HG03571 (cell line): ENCODE results near the gene RBM28.

Source experiments
- ATAC-seq: cut with Tn5 transposase; IDR thresholded peaks from one replicate; pipeline ENCODE4 v1.9.1; 2021; ENCODE audit not compliant: unreplicated experiment

The RBM28 gene

GRCh38 chr7:128374041-128374440, 30.3 kb upstream of the RBM28 start:
- no peak for ATAC-seq

GRCh38 chr7:128373606-128374005, 29.9 kb upstream of the RBM28 start:
- no peak for ATAC-seq

GRCh38 chr7:128370491-128370890, 26.8 kb upstream of the RBM28 start:
- no peak for ATAC-seq

- no peak for ATAC-seq
Measured at GRCh38 chr7:128366986-128367385, 23.3 kb upstream of the RBM28 start.

- ATAC-seq: no peak
Measured at GRCh38 chr7:128366300-128366699, 22.6 kb upstream of the RBM28 start.

- ATAC-seq: no peak
Measured at GRCh38 chr7:128365432-128365831, 21.7 kb upstream of the RBM28 start.

DNA sequence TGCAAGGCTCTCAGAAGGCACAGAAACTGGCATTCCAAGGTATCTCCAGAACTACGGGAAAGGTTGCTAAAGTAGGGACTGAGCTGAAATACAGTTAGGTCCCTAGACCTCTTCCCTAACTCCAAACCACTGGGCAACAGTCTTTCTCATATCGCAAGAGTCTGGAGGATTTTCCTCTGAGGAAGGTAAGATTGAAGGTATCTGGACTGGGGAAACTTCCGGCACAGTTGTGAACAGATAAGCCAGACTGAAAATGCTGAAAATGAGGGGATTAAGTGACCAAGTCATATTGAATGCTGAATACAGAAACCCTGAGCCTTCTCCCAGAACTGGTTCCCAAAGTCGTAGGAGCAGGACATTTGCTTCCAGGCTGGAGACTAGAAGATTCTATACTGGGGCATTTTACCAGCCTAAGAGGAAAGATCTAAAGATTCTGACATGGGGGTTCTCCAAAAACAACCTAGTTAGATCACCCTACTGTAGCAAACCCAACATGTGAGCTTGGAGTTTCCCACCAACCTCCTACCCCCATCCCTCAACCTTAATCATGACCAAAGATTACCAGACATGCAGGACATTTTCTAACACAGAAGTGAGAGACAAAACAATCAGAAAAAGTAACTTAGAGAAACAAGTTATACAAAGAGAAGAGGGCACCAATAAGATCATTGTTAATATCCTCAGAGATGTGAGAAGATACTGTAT, 20.6 kb upstream of the RBM28 start:
- ATAC-seq: no peak

DNA sequence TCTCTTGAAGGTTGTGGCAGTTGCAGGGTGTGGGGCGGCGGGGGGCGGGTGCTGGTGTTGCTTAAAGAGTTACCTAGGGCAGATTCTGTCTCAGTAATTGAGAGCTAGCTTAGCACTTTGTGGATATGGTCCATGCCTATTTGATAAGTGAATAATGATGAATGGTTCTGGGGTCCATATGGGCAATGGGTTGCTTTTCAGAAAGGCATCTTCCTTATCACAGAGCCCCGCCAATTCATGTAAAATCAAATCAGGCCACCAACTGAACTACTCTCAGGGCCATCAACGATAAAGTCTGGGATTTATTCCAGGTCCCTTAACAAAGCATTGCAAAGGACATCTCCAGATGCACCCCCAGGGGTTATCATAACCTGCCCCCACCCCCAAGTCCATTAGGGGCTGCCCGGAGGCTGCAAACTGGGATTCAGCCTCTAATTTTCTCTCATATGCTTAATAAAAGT, 19.6 kb upstream of the RBM28 start:
- no peak for ATAC-seq

GRCh38 chr7:128362670-128363069, 19.0 kb upstream of the RBM28 start:
- ATAC-seq: no peak

GRCh38 chr7:128361411-128362379, 18.0 kb upstream of the RBM28 start, which contains the start of gene PRRT4:
PRRT4 (minus strand) TSS chr7:128361690.
- no peak for ATAC-seq

- no peak for ATAC-seq
Measured at GRCh38 chr7:128360359-128360678, 16.6 kb upstream of the RBM28 start.

DNA sequence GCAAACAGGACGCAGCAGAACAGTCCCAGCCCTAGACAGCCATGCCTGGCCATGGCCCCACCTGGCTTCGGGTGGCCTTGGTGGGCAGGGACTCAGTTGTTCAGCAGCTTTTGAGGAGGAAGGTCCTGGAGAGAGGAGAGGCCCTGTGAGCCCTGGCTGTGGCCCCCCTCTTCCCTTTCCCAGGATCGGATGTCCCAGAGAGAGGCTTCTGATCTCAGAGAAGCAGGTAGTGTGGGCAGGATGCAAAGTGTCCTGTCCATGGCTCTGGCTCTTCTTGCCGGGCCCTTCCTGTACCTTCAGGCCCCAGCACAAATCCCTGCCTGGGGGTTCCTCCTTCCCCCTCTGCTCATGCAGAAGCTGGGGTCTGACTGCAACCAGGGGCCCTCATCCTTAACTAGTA, 16.2 kb upstream of the RBM28 start:
- no peak for ATAC-seq

GRCh38 chr7:128359336-128359735, 15.6 kb upstream of the RBM28 start:
- ATAC-seq: no peak

DNA sequence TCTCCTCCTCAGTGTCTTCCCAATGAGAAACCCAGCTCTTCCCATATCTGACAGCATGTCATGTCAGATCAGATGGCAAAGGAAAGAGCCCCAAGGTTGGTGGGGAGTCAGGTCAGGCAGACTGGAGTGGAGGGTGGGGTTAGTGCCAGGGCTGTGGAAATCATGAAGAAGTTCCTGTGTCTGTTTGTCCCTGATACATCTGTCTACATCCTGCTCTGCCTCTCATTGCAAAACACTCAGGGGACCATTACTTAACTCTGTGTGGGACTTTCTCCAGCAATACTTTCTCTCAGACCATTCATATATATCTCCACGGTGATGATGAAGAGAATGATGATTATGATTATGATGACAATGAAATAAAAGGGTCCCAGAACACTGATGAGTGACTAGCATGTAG, 14.5 kb upstream of the RBM28 start:
- no peak for ATAC-seq

GRCh38 chr7:128357217-128357613, 13.5 kb upstream of the RBM28 start:
- ATAC-seq: no peak

- no peak for ATAC-seq
Measured at GRCh38 chr7:128356546-128357216, 13.0 kb upstream of the RBM28 start.

- no peak for ATAC-seq
Measured at GRCh38 chr7:128353610-128354009, 9.9 kb upstream of the RBM28 start.

DNA sequence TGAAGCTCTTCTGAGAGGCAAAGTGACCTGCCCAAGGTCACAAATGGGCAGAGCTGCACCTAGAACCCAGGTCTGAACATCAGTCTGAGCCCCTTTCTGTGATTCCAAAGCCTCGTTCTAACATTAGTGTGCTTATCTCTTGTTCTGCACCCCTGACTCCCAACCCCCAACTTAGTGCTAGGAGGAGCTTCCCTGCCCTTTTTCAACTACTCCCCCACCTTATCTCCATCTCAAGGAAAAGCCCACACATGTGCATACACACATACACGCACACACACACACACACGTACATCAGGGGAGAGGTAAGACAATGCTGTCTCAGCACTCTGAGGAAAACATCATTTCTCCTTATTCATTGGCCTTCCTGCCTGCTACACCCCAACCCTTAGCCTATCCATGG, 9.5 kb upstream of the RBM28 start:
- ATAC-seq: no peak

- ATAC-seq: no peak
Measured at GRCh38 chr7:128352636-128353035, 8.9 kb upstream of the RBM28 start.

DNA sequence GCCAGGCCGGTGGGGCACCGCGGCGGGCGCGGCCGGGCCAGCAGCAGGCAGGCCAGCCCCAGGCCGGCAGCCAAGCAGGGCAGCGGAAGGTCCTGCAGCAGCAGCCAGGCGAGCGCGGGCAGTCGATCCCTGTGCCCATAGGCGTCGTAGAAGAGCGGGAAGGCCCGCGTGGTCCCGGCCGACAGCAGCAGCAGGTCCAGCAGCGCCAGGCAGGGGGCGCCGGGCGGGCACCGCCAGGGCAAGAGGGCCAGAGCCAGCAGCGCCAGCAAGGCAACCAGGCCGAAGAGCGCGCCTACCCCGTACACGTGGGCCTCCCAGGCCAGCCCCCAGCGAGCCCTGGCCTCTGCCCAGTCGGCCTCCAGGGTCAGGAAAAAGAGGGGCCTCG, 8.4 kb upstream of the RBM28 start:
- ATAC-seq: no peak

DNA sequence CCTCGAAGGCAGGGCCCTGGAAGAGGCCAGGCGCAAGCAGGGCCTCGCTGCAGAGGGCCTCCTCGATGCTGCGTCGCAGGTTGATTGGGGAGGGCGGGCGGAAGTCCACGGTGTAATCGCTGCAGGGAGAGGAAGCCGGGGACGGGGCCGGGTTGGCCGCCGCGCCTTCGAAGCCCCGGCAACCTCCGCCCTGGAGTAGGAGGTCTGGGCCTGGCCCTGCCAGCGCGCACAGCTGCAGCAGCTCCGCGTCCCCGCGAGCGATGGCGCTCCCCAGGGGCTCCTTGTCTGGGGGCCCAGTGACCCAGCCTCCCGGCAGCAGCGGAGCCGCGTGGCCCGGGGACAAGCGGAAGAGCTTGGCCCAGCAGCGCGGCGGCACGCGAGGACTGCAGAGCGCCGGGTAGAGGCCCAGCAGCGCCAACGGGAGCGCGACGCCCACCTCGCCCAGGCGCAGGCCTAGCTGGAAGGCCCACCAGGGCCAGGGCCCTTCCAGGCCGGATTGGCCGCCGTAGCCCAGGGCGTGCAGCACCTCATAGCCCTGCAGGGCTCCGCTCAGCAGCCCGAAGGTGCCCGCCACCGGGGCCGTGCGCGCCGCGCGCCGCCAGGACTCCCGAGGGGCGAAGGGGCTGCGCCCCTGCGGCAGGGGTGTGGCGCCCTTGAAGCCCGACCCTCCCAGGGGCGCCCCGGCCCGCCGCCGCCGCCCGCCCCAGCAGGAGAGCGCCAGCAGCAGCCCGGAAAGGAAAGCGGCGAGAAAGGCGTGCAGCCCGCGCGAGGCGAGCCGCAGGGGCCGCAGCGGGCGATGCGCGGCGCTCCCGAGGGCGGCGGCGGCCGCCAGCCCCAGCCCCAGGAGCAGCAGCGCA, 7.8 kb upstream of the RBM28 start:
- no peak for ATAC-seq
